MM.1S (cell line): ENCODE data around the gene SEMA3C.

Experiments
- DNase-seq: peaks from one replicate; pipeline ENCODE4 v3.0.0-alpha.2; 2015
- H2AFZ ChIP-seq: fragments of 300-600 bp; sonication (generic); 2 replicates; pipeline ENCODE4 v1.6.0; 2016; ENCODE audit warnings: antibody characterized with exemption, low read length
- H3F3A ChIP-seq: fragments of 300-600 bp; sonication (generic); 2 replicates; pipeline ENCODE4 v1.6.1; 2016; ENCODE audit warnings: mild to moderate bottlenecking, antibody characterized with exemption, low read length, moderate library complexity, mixed read lengths; ENCODE audit not compliant: insufficient read depth
- H3K27ac ChIP-seq: fragments of 300-600 bp; sonication (generic); 2 replicates; pipeline ENCODE4 v1.5.1; 2016; ENCODE audit warnings: mild to moderate bottlenecking, low read length
- H3K27me3 ChIP-seq: fragments of 300-600 bp; sonication (generic); replicated peaks from 2 replicates; pipeline ENCODE4 v1.6.0; 2016; ENCODE audit warnings: low read length; ENCODE audit not compliant: insufficient read depth
- H3K36me3 ChIP-seq: fragments of 300-600 bp; sonication (generic); replicated peaks from 2 replicates; pipeline ENCODE4 v1.6.1; 2016; ENCODE audit warnings: mild to moderate bottlenecking, low read length, mixed read lengths; ENCODE audit not compliant: insufficient read depth
- H3K4me1 ChIP-seq: fragments of 300-600 bp; sonication (generic); 2 replicates; pipeline ENCODE4 v1.6.1; 2016; ENCODE audit warnings: low read length, mixed read lengths
- H3K4me2 ChIP-seq: fragments of 300-600 bp; sonication (generic); 2 replicates; pipeline ENCODE4 v1.6.0; 2016; ENCODE audit warnings: low read depth, low read length
- H3K4me3 ChIP-seq: fragments of 300-600 bp; sonication (generic); 2 replicates; pipeline ENCODE4 v1.5.1; 2016; ENCODE audit warnings: low read length, mixed read lengths
- H3K79me2 ChIP-seq: fragments of 300-600 bp; sonication (generic); 2 replicates; pipeline ENCODE4 v1.6.1; 2016; ENCODE audit warnings: mixed run types, low read length, mixed read lengths
- H3K9ac ChIP-seq: fragments of 300-600 bp; sonication (generic); 2 replicates; pipeline ENCODE4 v1.6.1; 2016; ENCODE audit warnings: low read length, mixed read lengths
- H3K9me2 ChIP-seq: fragments of 300-600 bp; sonication (generic); replicated peaks from 2 replicates; pipeline ENCODE4 v1.6.1; 2016; ENCODE audit warnings: mild to moderate bottlenecking, low read length, mixed read lengths; ENCODE audit not compliant: insufficient read depth
- H3K9me3 ChIP-seq: fragments of 300-600 bp; sonication (generic); replicated peaks from 2 replicates; pipeline ENCODE4 v1.6.1; 2016; ENCODE audit warnings: mild to moderate bottlenecking, low read length, mixed read lengths; ENCODE audit not compliant: insufficient read depth
- H4K20me1 ChIP-seq: fragments of 300-600 bp; sonication (generic); 2 replicates; pipeline ENCODE4 v1.6.1; 2016; ENCODE audit warnings: mild to moderate bottlenecking, low read length, moderate library complexity, mixed read lengths; ENCODE audit not compliant: insufficient read depth
- EZH2 ChIP-seq: fragments of 300-600 bp; sonication (generic); optimal IDR thresholded peaks from 2 replicates; pipeline ENCODE3; 2017; ENCODE audit warnings: low read depth, mild to moderate bottlenecking, antibody characterized with exemption, low read length, mixed read lengths
- EZH2phosphoT487 ChIP-seq: fragments of 300-600 bp; sonication (generic); IDR thresholded peaks from 2 replicates; pipeline ENCODE4 v1.6.1; 2018; ENCODE audit warnings: antibody characterized with exemption, low read length
- TF ChIP-seq, protein P1 (sequence below): fragments of 300-600 bp; sonication (generic); IDR thresholded peaks from 2 replicates; pipeline ENCODE4 v1.5.1; 2016; ENCODE audit warnings: antibody characterized with exemption, low read length, mixed read lengths

Gene SEMA3C

DNA sequence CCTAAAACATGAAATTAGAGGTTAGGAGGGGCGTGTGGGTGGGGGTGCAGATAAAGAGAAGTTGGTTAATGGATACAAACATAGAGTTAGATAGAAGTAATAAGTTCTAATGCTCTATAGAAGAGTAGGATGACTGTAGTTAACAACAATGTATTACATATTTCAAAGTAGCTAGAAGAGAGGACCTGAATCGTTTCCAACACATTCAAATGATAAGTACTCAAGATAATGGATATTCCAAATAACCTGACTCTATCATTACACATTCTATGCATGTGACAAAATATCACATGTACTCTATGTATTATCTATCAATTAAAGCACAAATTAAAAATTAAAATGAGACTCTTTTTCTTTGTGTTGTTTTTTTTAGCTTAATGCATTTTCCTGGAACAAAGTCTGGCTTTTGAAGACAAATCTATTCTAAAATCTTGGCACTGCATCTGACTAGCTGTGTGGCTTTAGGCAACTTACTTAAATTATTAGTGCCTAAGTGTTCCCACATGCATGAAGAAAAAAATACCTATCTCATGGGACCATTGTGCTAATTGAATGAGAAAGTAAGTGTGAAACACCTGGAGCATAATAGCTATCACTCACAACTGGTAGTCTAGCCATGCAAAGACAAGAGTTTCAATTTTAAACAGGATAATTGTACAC lies 75.7 kb downstream of the SEMA3C start:
- no peaks in the 10 kb centered on the region for H3K79me2 ChIP-seq

DNA sequence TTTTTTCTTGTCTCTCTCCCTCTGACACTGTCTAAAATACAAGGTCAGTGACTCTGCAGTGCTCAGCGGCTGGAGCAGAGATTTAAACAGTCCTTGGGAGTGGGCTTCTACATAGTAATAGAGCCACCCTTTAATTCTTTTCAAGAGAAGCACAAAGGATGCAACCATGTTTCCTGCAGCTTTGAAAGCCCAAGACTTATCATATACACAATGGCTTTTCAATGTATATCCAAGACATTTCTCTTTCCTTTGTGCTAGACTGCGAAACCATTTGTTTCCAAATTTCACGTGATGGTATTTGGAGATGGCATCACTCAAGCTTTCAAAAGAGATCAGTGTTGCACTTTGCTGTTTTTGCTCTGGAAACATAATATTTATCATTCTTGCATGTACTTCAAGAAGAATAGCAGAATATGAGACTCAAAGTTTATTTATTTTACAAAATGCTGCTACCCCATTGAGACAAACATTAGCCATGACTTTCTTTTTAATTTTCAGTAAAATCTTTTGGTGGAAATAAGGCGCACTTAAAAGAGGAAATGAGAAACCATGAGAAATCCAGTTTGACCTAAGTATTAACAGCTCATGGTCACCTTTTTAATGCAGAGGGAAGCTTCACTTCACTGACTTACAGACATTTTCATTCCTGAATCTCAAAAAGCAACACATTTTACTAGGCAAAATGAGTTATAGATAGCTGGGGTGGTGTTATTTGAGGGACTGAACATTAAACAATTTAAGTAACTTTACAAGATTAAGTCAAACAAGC lies 76.6 kb downstream of the SEMA3C start:
- DNase-seq: no peak

More for the DNA sequence above, 75.7 kb downstream of the SEMA3C start:
- Histone ChIP-seq H3F3A (no peaks in the 10 kb centered on the region), H3K27ac (no peak overlapping the region), H2AFZ (no peak overlapping the region), H3K4me1 (peaks cover 18% of the 10 kb centered on the region; the same call in 1 of the 2 replicates), H3K9me3 (no peaks in the 10 kb centered on the region), H3K9me2 (no peaks in the 10 kb centered on the region), H3K27me3 (no peaks in the 10 kb centered on the region), H4K20me1 (no peaks in the 10 kb centered on the region), H3K4me3 (no peak overlapping the region), H3K4me2 (no peak overlapping the region), H3K36me3 (no peaks in the 10 kb centered on the region), H3K9ac (no peak overlapping the region)
- TF ChIP-seq, protein P1, sequence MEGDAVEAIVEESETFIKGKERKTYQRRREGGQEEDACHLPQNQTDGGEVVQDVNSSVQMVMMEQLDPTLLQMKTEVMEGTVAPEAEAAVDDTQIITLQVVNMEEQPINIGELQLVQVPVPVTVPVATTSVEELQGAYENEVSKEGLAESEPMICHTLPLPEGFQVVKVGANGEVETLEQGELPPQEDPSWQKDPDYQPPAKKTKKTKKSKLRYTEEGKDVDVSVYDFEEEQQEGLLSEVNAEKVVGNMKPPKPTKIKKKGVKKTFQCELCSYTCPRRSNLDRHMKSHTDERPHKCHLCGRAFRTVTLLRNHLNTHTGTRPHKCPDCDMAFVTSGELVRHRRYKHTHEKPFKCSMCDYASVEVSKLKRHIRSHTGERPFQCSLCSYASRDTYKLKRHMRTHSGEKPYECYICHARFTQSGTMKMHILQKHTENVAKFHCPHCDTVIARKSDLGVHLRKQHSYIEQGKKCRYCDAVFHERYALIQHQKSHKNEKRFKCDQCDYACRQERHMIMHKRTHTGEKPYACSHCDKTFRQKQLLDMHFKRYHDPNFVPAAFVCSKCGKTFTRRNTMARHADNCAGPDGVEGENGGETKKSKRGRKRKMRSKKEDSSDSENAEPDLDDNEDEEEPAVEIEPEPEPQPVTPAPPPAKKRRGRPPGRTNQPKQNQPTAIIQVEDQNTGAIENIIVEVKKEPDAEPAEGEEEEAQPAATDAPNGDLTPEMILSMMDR: no peak
- TF ChIP-seq EZH2: no peak
- TF ChIP-seq EZH2phosphoT487: no peak
- no peak for DNase-seq

DNA sequence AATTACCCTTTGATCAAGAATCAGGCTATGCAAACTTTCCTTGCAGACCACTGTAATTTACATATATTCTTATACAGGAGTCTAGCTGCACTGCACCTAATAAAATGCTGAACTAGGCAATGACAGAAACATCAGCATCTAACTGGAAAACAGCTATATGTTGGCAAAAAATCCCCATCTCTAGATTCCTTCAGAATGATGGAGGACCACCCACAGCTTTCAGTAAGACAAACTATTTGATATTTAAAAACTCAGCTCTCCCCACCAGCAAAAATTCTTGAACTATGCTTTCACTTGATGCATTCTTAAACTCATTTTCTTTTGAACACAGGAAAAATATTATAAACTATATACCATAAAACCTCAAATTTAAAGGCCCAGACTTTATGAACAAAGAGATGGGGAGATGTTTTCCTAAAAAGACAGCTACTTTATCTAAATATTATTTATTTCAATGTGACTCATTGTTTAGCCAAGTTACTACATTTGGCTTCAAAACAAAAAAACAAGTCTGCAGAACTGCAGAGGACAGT lies 77.4 kb downstream of the SEMA3C start:
- H3K4me3 ChIP-seq: no peak overlapping the region
- 0 out of 2 replicates have a peak, but pooled peaks cover 3% of the 10 kb centered on the region for H3F3A ChIP-seq
- no peaks in the 10 kb centered on the region for H3K9me3 ChIP-seq
- H3K9ac ChIP-seq: no peak overlapping the region
- no peak overlapping the region for H3K27ac ChIP-seq
- H4K20me1 ChIP-seq: no peaks in the 10 kb centered on the region
- H3K79me2 ChIP-seq: no peaks in the 10 kb centered on the region
- no peaks in the 10 kb centered on the region for H3K9me2 ChIP-seq
- H3K4me1 ChIP-seq: peaks cover 25% of the 10 kb centered on the region
- no peak overlapping the region for H3K4me2 ChIP-seq
- no peak overlapping the region for H2AFZ ChIP-seq
- no peaks in the 10 kb centered on the region for H3K27me3 ChIP-seq
- no peaks in the 10 kb centered on the region for H3K36me3 ChIP-seq
- TF ChIP-seq EZH2phosphoT487: no peak
- TF ChIP-seq, protein P1: no peak
- no peak for TF ChIP-seq EZH2
- DNase-seq: no peak

More for the DNA sequence above, 76.6 kb downstream of the SEMA3C start:
- peaks cover 25% of the 10 kb centered on the region for H3K4me1 ChIP-seq
- H3K4me2 ChIP-seq: no peak overlapping the region
- 0 out of 2 replicates have a peak, but pooled peaks cover 3% of the 10 kb centered on the region for H3F3A ChIP-seq
- no peaks in the 10 kb centered on the region for H3K27me3 ChIP-seq
- no peak overlapping the region for H3K4me3 ChIP-seq
- no peak for TF ChIP-seq EZH2phosphoT487
- TF ChIP-seq, protein P1: no peak
- TF ChIP-seq EZH2: no peak
- H3K36me3 ChIP-seq: no peaks in the 10 kb centered on the region
- H2AFZ ChIP-seq: no peak overlapping the region
- no peaks in the 10 kb centered on the region for H3K9me2 ChIP-seq
- H4K20me1 ChIP-seq: no peaks in the 10 kb centered on the region
- no peak overlapping the region for H3K9ac ChIP-seq
- no peak overlapping the region for H3K27ac ChIP-seq
- H3K9me3 ChIP-seq: no peaks in the 10 kb centered on the region
- H3K79me2 ChIP-seq: no peaks in the 10 kb centered on the region
